IMR-90 (cell line): Measurements from ENCODE around the gene ITGB4. TPM values are rescaled to one million over a fixed set of nuclear protein-coding genes. Genes with fewer than 3 reads are reported as not detected.
A peak's percentile ranks its signal among the peaks of the same experiment; 100 is the strongest.

Source experiments
- ATAC-seq: fragments of 200-7000 bp; cut with Tn5 transposase; 2 replicates; pipeline ENCODE4 v1.9.1; 2020; ENCODE audit warnings: low read depth, mild to moderate bottlenecking, moderate library complexity
- BruUV-seq: library from RNA; stranded (reverse); fragments of 400-500 nt; replicated peaks from 2 replicates; lab custom pipeline; 2021; lab: Mats Ljungman, UMichigan
- CTCF ChIA-PET: fragments of 300-600 bp; formaldehyde crosslinking; extraction: SDS; loops from one replicate; lab custom pipeline; 2021; ENCODE audit warnings: antibody characterized with exemption; lab: Yijun Ruan, JAX
- POLR2A ChIA-PET: fragments of 300-600 bp; sonication (Branson Sonifier 250); formaldehyde crosslinking; loops from one replicate; lab custom pipeline; 2022; ENCODE audit warnings: antibody characterized with exemption; ENCODE audit not compliant: unreplicated experiment; lab: Charles Lee
- DNase-seq: peaks from one replicate; pipeline ENCODE4 v3.0.0; 2013
- H2AFZ ChIP-seq: replicated peaks from 2 replicates; pipeline ENCODE3; 2013; ENCODE audit warnings: low read length, mild to moderate bottlenecking; ENCODE audit not compliant: poor library complexity
- H2AK5ac ChIP-seq: 2 replicates; pipeline ENCODE4 v1.6.1; 2013; ENCODE audit warnings: low read depth, low read length, inconsistent platforms
- H2AK9ac ChIP-seq: replicated peaks from 2 replicates; pipeline ENCODE3; 2013; ENCODE audit warnings: mild to moderate bottlenecking, low read depth, low read length, moderate library complexity; ENCODE audit not compliant: poor library complexity
- H2BK120ac ChIP-seq: 2 replicates; pipeline ENCODE4 v1.6.1; 2013; ENCODE audit warnings: low read depth, low read length, inconsistent platforms
- H2BK15ac ChIP-seq: 3 replicates; pipeline ENCODE4 v1.6.1; 2013; ENCODE audit warnings: low read depth, low read length, inconsistent platforms
- H2BK20ac ChIP-seq: 2 replicates; pipeline ENCODE4 v1.6.1; 2013; ENCODE audit warnings: low read depth, mild to moderate bottlenecking, inconsistent platforms, low read length, moderate library complexity
- H2BK5ac ChIP-seq: 2 replicates; pipeline ENCODE4 v1.6.1; 2013; ENCODE audit warnings: mild to moderate bottlenecking, low read depth, low read length, inconsistent platforms; ENCODE audit not compliant: poor library complexity, severe bottlenecking
- H3K14ac ChIP-seq: replicated peaks from 2 replicates; pipeline ENCODE4 v1.6.1; 2013; ENCODE audit warnings: low read depth, low read length, inconsistent platforms
- H3K18ac ChIP-seq: 2 replicates; pipeline ENCODE4 v1.6.1; 2013; ENCODE audit warnings: low read depth, low read length, control low read depth
- H3K23ac ChIP-seq: 2 replicates; pipeline ENCODE4 v1.6.1; 2013; ENCODE audit warnings: low read depth, low read length, inconsistent platforms
- H3K27ac ChIP-seq: 2 replicates; pipeline ENCODE4 v1.5.1; 2013; ENCODE audit warnings: mild to moderate bottlenecking, control low read depth, low read length; ENCODE audit not compliant: insufficient read depth
- H3K27me3 ChIP-seq: 2 replicates; pipeline ENCODE4 v1.6.1; 2013; ENCODE audit warnings: low read length; ENCODE audit not compliant: control insufficient read depth, insufficient read depth
- H3K36me3 ChIP-seq: 2 replicates; pipeline ENCODE4 v1.6.1; 2013; ENCODE audit warnings: low read length, mixed read lengths; ENCODE audit not compliant: control insufficient read depth, insufficient read depth
- H3K4ac ChIP-seq: 2 replicates; pipeline ENCODE4 v1.6.1; 2013; ENCODE audit warnings: low read depth, low read length, inconsistent platforms
- H3K4me1 ChIP-seq: 2 replicates; pipeline ENCODE4 v1.6.1; 2013; ENCODE audit warnings: low read length, mixed read lengths; ENCODE audit not compliant: control insufficient read depth, insufficient read depth
- H3K4me2 ChIP-seq: 2 replicates; pipeline ENCODE4 v1.6.1; 2013; ENCODE audit warnings: low read depth, mild to moderate bottlenecking, control low read depth, low read length, moderate library complexity
- H3K4me3 ChIP-seq: 2 replicates; pipeline ENCODE4 v1.5.1; 2013; ENCODE audit warnings: low read depth, mild to moderate bottlenecking, control low read depth, low read length, moderate library complexity; ENCODE audit not compliant: insufficient read depth
- H3K56ac ChIP-seq: 2 replicates; pipeline ENCODE4 v1.6.1; 2013; ENCODE audit warnings: low read length, inconsistent platforms; ENCODE audit not compliant: insufficient read depth; ENCODE audit errors: extremely low read depth
- H3K79me1 ChIP-seq, 2 experiments: 2 replicates each; pipeline ENCODE4 v1.6.1; 2013; ENCODE audit warnings: low read length in 2 of 2, inconsistent platforms in 1 of 2, low read depth in 1 of 2
- H3K9ac ChIP-seq: 2 replicates; pipeline ENCODE4 v1.6.1; 2013; ENCODE audit warnings: low read depth, low read length, control low read depth
- H3K9me1 ChIP-seq: 2 replicates; pipeline ENCODE4 v1.6.1; 2013; ENCODE audit warnings: low read length, inconsistent platforms; ENCODE audit not compliant: insufficient read depth
- H3K9me3 ChIP-seq: 2 replicates; pipeline ENCODE4 v1.6.1; 2013; ENCODE audit warnings: low read length; ENCODE audit not compliant: control insufficient read depth, insufficient read depth
- H4K20me1 ChIP-seq: 2 replicates; pipeline ENCODE4 v1.6.1; 2013; ENCODE audit warnings: low read length, inconsistent platforms; ENCODE audit not compliant: insufficient read depth
- H4K5ac ChIP-seq: 2 replicates; pipeline ENCODE4 v1.6.1; 2013; ENCODE audit warnings: mild to moderate bottlenecking, low read depth, low read length, control low read depth
- H4K8ac ChIP-seq, 2 experiments: 2 replicates each; pipeline ENCODE4 v1.6.1; 2013; ENCODE audit warnings: low read depth in 2 of 2, low read length in 2 of 2, control low read depth in 1 of 2, inconsistent platforms in 1 of 2
- H4K91ac ChIP-seq: 2 replicates; pipeline ENCODE4 v1.6.1; 2013; ENCODE audit warnings: low read depth, low read length, inconsistent platforms; ENCODE audit not compliant: insufficient read depth
- CEBPB ChIP-seq: IDR thresholded peaks from 2 replicates; pipeline ENCODE4 v1.6.1; 2012; ENCODE audit warnings: low read depth, low read length, improper control_type of control experiment
- CHD1 ChIP-seq: IDR thresholded peaks from 2 replicates; pipeline ENCODE4 v1.6.1; 2012; ENCODE audit warnings: low read depth, low read length, improper control_type of control experiment
- FOS ChIP-seq: fragments of 150-350 bp; IDR thresholded peaks from 2 replicates; pipeline ENCODE4 v1.6.1; 2016; ENCODE audit warnings: low read depth, low read length
- MXI1 ChIP-seq: IDR thresholded peaks from 2 replicates; pipeline ENCODE4 v1.6.1; 2012; ENCODE audit warnings: low read depth, mild to moderate bottlenecking, low read length, moderate library complexity, borderline replicate concordance
- NFE2L2 ChIP-seq: fragments of 150-350 bp; IDR thresholded peaks from 2 replicates; pipeline ENCODE4 v1.6.1; 2016; ENCODE audit warnings: low read depth, mild to moderate bottlenecking, low read length
- POLR2A ChIP-seq: IDR thresholded peaks from 2 replicates; pipeline ENCODE4 v1.6.1; 2012; ENCODE audit warnings: mild to moderate bottlenecking, low read depth, low read length
- RFX5 ChIP-seq: IDR thresholded peaks from 2 replicates; pipeline ENCODE4 v1.8.0; 2012; ENCODE audit warnings: low read depth, mild to moderate bottlenecking, low read length, moderate library complexity
- WGBS, 2 experiments: methylation state at CpG; one replicate each; pipeline versions ENCODE4 v1.1.5 to v1.1.7; 2013; ENCODE audit warnings: missing lambda C conversion rate in 2 of 2; ENCODE audit not compliant: insufficient read length in 1 of 2; ENCODE audit errors: extremely low coverage in 2 of 2; 5-methylcytosine and 5-hydroxymethylcytosine counted together
- dilution Hi-C: fragments of 300-500 bp; cut with HindIII; formaldehyde crosslinking; loops from one replicate; pipeline ENCODE4 v1.14.3; 2018; ENCODE audit warnings: low sequenced_read_pairs; ENCODE audit not compliant: unreplicated experiment
- in situ Hi-C: fragments of 300-500 bp; cut with MboI; formaldehyde crosslinking; loops from 3 replicates; pipeline ENCODE4 v1.14.3; 2019; ENCODE audit warnings: low sequenced_read_pairs, inconsistent platforms, mixed read lengths
- intact Hi-C: fragments of 100-400 bp; cut with micrococcal nuclease; formaldehyde crosslinking; loops from 2 replicates; pipeline ENCODE4 v1.10.0; 2022
- polyA plus RNA-seq, 3 experiments: library from polyadenylated mRNA; depleted of rRNA; stranded (reverse); fragments of >200 nt; gene quantifications; 2 replicates each; pipeline ENCODE4 v1.2.3, GENCODE V29; 2012; ENCODE audit warnings: low replicate concordance in 1 of 3
- total RNA-seq: library from RNA; depleted of rRNA; stranded (reverse); fragments of >200 nt; gene quantifications from 2 replicates; pipeline ENCODE4 v1.2.3, GENCODE V29; 2012

The ITGB4 gene
- total and polyA plus RNA-seq, 2 of the 4 experiments (the other 2 are of a cell fraction), result under 0.01 to 0.27 TPM

DNA sequence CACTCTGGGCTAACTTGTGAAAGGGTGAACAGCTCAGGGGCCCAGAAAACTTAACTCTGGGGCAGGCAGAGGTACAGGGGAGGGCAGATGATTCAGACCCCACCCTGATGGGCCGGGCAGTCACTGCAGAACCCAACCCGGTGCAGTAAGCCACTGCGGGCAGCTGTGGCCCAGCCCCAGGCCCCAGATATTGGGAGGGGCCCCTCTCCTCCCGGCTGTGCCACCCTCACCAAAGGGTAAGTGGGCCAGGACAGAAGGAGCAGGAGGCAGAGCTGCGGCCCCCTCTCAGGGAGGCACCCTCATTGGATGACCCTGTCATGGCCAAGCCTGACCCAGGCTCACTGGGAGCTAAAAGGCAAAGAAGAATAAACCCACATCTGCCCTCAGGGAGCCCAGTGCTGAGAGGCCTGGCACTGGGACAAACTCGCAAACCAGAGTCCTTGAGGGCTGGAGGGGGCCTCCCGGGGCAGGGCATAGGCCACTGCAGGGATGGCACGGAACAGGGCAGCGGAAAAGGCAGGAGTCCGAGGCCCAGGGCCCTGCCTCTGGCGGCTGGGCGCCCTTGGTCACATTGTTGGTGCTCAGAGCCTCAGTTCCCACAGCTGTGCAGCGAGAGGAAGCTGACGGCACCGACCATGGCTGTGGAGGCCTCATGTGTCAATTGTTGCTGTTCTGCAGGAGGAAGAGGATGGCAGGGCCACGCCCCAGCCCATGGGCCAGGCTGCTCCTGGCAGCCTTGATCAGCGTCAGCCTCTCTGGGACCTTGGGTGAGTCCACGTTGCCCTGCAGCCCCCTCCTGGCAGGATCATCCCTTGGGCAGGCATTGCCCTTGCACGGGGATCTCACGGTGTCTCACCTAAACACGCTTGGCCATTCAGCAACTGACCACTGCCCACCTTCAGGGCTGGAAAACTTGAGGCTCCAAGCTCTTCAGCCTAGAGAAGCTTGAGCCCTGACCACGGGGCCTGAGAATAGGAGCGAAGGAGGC, 3.1 kb downstream of the ITGB4 start:
- intact Hi-C loops, result no loop called here
- Histone ChIP-seq H2BK5ac (no peak overlapping the region), H3K9me1 (no peaks in the 10 kb centered on the region), H3K27ac (no peak overlapping the region), H3K23ac (no peak overlapping the region), H2BK20ac (no peak overlapping the region), H3K18ac (no peak overlapping the region), H3K56ac (no peak overlapping the region), H3K9me3 (no peaks in the 10 kb centered on the region), H4K5ac (no peak overlapping the region), H3K4me1 (no peaks in the 10 kb centered on the region), H2AFZ (peak overlapping the region; percentile 29), H4K91ac (no peak overlapping the region), H3K14ac (no peak overlapping the region), H3K27me3 (peaks cover 53% of the 10 kb centered on the region), H4K8ac (no peak overlapping the region), H2AK9ac (no peak overlapping the region), H2BK15ac (no peak overlapping the region), H3K36me3 (no peaks in the 10 kb centered on the region), H2BK120ac (no peak overlapping the region), H4K20me1 (no peaks in the 10 kb centered on the region), H2AK5ac (no peak overlapping the region), H3K79me1 (no peaks in the 10 kb centered on the region), H3K4ac (no peak overlapping the region), H3K9ac (no peak overlapping the region), H3K4me2 (no peak overlapping the region), H3K4me3 (no peak overlapping the region)
- no TSS peak for BruUV-seq
- CTCF ChIA-PET, result interaction anchor here (1.0 kb wide), 1 partner anchor 11 kb away, joined by 3 read pairs; no protein-coding TSS in a partner anchor
- dilution Hi-C loops, result no loop called here
- no peak for ATAC-seq
- 73% methylated on average over 9 of the region's 23 CpGs; no CpG with 5 or more reads in 1 of the 2 experiments for WGBS, 2 experiments
- in situ Hi-C loops, result no loop called here
- no peak for TF ChIP-seq FOS
- no peak for TF ChIP-seq MXI1
- TF ChIP-seq CEBPB, result no peak
- TF ChIP-seq RFX5, result no peak
- TF ChIP-seq NFE2L2, result no peak
- TF ChIP-seq CHD1, result no peak
- no peak for TF ChIP-seq POLR2A
- DNase-seq, result no peak
- POLR2A ChIA-PET, result no interaction called here
